HL-60 (cell line): Measurements from ENCODE around the gene CEACAM4.
A peak's percentile ranks its signal among the peaks of the same experiment; 100 is the strongest.

Experiments
- GABPA ChIP-seq: IDR thresholded peaks from 2 replicates; pipeline ENCODE4 v1.6.1; 2012; ENCODE audit warnings: low read depth
- POLR2AphosphoS5 ChIP-seq: IDR thresholded peaks from 2 replicates; pipeline ENCODE4 v1.6.1; 2012; ENCODE audit warnings: low read depth
- REST ChIP-seq: IDR thresholded peaks from 2 replicates; pipeline ENCODE4 v1.6.1; 2012; ENCODE audit warnings: low read depth; ENCODE audit not compliant: insufficient replicate concordance
- TF ChIP-seq, protein P1 (sequence below): IDR thresholded peaks from one replicate; pipeline ENCODE4 v1.5.1; 2011; ENCODE audit warnings: low read length, control low read depth, inconsistent platforms; ENCODE audit not compliant: insufficient read depth

GRCh38 chr19:41595258-41595889 lies 31.5 kb downstream of the CEACAM4 start:
- TF ChIP-seq, protein P1, sequence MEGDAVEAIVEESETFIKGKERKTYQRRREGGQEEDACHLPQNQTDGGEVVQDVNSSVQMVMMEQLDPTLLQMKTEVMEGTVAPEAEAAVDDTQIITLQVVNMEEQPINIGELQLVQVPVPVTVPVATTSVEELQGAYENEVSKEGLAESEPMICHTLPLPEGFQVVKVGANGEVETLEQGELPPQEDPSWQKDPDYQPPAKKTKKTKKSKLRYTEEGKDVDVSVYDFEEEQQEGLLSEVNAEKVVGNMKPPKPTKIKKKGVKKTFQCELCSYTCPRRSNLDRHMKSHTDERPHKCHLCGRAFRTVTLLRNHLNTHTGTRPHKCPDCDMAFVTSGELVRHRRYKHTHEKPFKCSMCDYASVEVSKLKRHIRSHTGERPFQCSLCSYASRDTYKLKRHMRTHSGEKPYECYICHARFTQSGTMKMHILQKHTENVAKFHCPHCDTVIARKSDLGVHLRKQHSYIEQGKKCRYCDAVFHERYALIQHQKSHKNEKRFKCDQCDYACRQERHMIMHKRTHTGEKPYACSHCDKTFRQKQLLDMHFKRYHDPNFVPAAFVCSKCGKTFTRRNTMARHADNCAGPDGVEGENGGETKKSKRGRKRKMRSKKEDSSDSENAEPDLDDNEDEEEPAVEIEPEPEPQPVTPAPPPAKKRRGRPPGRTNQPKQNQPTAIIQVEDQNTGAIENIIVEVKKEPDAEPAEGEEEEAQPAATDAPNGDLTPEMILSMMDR: peak; percentile 65
- TF ChIP-seq GABPA: no peak
- TF ChIP-seq REST: no peak
- no peak for TF ChIP-seq POLR2AphosphoS5
